Activated T-cell treated with anti-CD3 and anti-CD28 coated beads, Interleukin-2, amount 50 U/mL, for 1 hour (primary cell): ENCODE results near the gene DEGS2.
"Not testable (repeated sequence)": the region's sequence is repeated elsewhere in the genome, so short reads cannot be mapped to it uniquely, and the experiment has no call there.

Experiments
- DNase-seq: peaks from one replicate; pipeline ENCODE4 v3.0.0-alpha.2; 2020

Gene DEGS2

GRCh38 chr14:100159094-100159864 is at the start of gene DEGS2:
DEGS2 (minus strand) TSS chr14:100159645; CDS start chr14:100159587, 58 bp downstream.
- DNase-seq, result peak; percentile 75

GRCh38 chr14:100208136-100208535 is 48.7 kb upstream of the DEGS2 start:
- not testable (repeated sequence) for DNase-seq

- not testable (repeated sequence) for DNase-seq
Observed at GRCh38 chr14:100207588-100207987, 48.1 kb upstream of the DEGS2 start.

- not testable (repeated sequence) for DNase-seq
Observed at GRCh38 chr14:100204835-100205167, 45.4 kb upstream of the DEGS2 start.

GRCh38 chr14:100203962-100204834 is 44.8 kb upstream of the DEGS2 start:
- DNase-seq, result no peak

- DNase-seq, result no peak
Observed at GRCh38 chr14:100203146-100203545, 43.7 kb upstream of the DEGS2 start.

- DNase-seq, result no peak
Observed at GRCh38 chr14:100202712-100203111, 43.3 kb upstream of the DEGS2 start.

GRCh38 chr14:100201701-100202100 is 42.3 kb upstream of the DEGS2 start:
- DNase-seq, result no peak

GRCh38 chr14:100200311-100200710 is 40.9 kb upstream of the DEGS2 start:
- no peak for DNase-seq

- DNase-seq, result no peak
Observed at GRCh38 chr14:100199240-100199860, 39.9 kb upstream of the DEGS2 start.

- no peak for DNase-seq
Observed at GRCh38 chr14:100193417-100194357, 34.2 kb upstream of the DEGS2 start.

GRCh38 chr14:100192672-100193416 is 33.4 kb upstream of the DEGS2 start:
- peak; percentile 99 for DNase-seq

- DNase-seq, result peak; percentile 23
Observed at GRCh38 chr14:100192250-100192671, 32.8 kb upstream of the DEGS2 start.

GRCh38 chr14:100191584-100192249 is 32.3 kb upstream of the DEGS2 start:
- no peak for DNase-seq

- DNase-seq, result no peak
Observed at GRCh38 chr14:100190126-100190525, 30.7 kb upstream of the DEGS2 start.

- no peak for DNase-seq
Observed at GRCh38 chr14:100188392-100189030, 29.1 kb upstream of the DEGS2 start.

- DNase-seq, result no peak
Observed at GRCh38 chr14:100187247-100187833, 27.9 kb upstream of the DEGS2 start.

- DNase-seq, result not testable (repeated sequence)
Observed at GRCh38 chr14:100181876-100182551, 22.6 kb upstream of the DEGS2 start.

GRCh38 chr14:100180671-100181070 is 21.2 kb upstream of the DEGS2 start:
- not testable (repeated sequence) for DNase-seq
